Upper lobe of left lung (tissue), 4 donors: ENCODE data around the gene TOB1.

ENCODE experiments used
- EP300 ChIP-seq, 4 donors: sonication (generic); formaldehyde crosslinking; IDR thresholded peaks; one replicate each; pipeline ENCODE4 v1.5.1; 2017; ENCODE audit warnings: antibody characterized with exemption in 4 of 4, control low read depth in 2 of 4
- POLR2A ChIP-seq, 4 donors: fragments of 450-650 bp; IDR thresholded peaks; one replicate each; pipeline ENCODE4 v1.5.1; 2016 to 2017; ENCODE audit warnings: antibody characterized with exemption in 4 of 4, mild to moderate bottlenecking in 2 of 4
- POLR2AphosphoS5 ChIP-seq, 2 donors: sonication (generic); formaldehyde crosslinking; IDR thresholded peaks; one replicate each; pipeline ENCODE4 v1.5.1; 2017; ENCODE audit warnings: antibody characterized with exemption in 2 of 2
- TF ChIP-seq, protein P1 (sequence below), 6 experiments: fragments of 450-650 bp in 4 of 6; fragments of 200-600 bp in 2 of 6; sonication (generic) in 2 of 6; IDR thresholded peaks; one replicate each; pipeline ENCODE4 v1.5.1; 2016 to 2019; ENCODE audit warnings: antibody characterized with exemption in 6 of 6

DNA sequence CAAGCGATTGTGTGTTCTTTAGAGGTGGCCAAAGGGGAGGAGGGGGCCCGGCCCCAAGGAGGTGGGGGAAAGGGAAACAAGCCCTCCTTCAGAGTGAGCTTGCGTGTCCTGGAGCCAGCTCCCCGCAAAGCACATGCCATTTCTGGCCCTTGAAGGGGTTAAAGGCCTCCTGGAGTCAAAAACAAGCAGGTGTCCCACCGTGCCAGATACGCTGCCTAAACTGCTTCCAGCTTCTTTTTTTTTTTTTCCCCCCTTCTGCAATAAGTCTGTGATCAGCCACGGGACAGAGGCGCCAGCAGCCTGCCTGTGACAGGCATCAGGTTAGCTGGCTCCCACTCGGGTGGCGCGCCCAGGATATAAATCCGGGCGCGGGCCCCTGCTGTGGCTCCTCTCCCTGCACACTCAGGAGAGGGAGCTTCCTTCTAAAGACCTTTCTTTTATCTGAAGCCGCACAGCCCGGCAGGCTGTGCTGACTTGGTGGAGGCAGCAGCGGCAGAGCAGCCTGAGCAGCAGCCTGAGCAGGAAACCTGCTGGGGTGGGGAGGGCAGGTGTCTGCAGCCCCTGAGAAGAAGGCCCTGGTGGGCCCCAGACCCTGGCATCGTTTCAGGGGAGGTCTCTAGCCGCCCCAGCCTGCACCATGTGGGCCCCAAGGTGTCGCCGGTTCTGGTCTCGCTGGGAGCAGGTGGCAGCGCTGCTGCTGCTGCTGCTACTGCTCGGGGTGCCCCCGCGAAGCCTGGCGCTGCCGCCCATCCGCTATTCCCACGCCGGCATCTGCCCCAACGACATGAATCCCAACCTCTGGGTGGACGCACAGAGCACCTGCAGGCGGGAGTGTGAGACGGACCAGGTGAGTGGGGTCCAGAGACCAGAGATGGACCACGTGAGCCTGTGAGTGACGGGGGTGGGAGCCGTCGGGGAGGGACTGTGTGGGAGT lies 30.6 kb downstream of the TOB1 start, which contains the start of gene WFIKKN2:
- TF ChIP-seq, protein P1, sequence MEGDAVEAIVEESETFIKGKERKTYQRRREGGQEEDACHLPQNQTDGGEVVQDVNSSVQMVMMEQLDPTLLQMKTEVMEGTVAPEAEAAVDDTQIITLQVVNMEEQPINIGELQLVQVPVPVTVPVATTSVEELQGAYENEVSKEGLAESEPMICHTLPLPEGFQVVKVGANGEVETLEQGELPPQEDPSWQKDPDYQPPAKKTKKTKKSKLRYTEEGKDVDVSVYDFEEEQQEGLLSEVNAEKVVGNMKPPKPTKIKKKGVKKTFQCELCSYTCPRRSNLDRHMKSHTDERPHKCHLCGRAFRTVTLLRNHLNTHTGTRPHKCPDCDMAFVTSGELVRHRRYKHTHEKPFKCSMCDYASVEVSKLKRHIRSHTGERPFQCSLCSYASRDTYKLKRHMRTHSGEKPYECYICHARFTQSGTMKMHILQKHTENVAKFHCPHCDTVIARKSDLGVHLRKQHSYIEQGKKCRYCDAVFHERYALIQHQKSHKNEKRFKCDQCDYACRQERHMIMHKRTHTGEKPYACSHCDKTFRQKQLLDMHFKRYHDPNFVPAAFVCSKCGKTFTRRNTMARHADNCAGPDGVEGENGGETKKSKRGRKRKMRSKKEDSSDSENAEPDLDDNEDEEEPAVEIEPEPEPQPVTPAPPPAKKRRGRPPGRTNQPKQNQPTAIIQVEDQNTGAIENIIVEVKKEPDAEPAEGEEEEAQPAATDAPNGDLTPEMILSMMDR (IDR thresholded peaks at IDR 0.05) = no peak
- no peak for TF ChIP-seq EP300 (IDR thresholded peaks at IDR 0.05)
- TF ChIP-seq POLR2A (IDR thresholded peaks at IDR 0.05) = no peak
- no peak for TF ChIP-seq POLR2AphosphoS5 (IDR thresholded peaks at IDR 0.05)
